HL-60 (cell line): ENCODE measurements around the gene RBPJL.

Experiments used
- CTCF ChIP-seq: IDR thresholded peaks from one replicate; pipeline ENCODE4 v1.5.1; 2011; ENCODE audit warnings: low read length, control low read depth, inconsistent platforms; ENCODE audit not compliant: insufficient read depth
- POLR2AphosphoS5 ChIP-seq: IDR thresholded peaks from 2 replicates; pipeline ENCODE4 v1.6.1; 2012; ENCODE audit warnings: low read depth
- REST ChIP-seq: IDR thresholded peaks from 2 replicates; pipeline ENCODE4 v1.6.1; 2012; ENCODE audit warnings: low read depth; ENCODE audit not compliant: insufficient replicate concordance

- TF ChIP-seq POLR2AphosphoS5 = no peak
- no peak for TF ChIP-seq REST
- no peak for TF ChIP-seq CTCF
Observed at GRCh38 chr20:45341939-45342854, 35.6 kb downstream of the RBPJL start.
